H1 (cell line): ENCODE data around the gene MRPS2. TPM values are rescaled to one million over a fixed set of nuclear protein-coding genes. Genes with fewer than 3 reads are reported as not detected.
A peak's percentile ranks its signal among the peaks of the same experiment; 100 is the strongest.
"Not testable (repeated sequence)": the region's sequence is repeated elsewhere in the genome, so short reads cannot be mapped to it uniquely, and the experiment has no call there.

Source experiments
- CTCF ChIA-PET: fragments of 300-600 bp; sonication (Branson Sonifier 250); formaldehyde crosslinking; loops from one replicate; lab custom pipeline; 2021; ENCODE audit not compliant: partially characterized antibody; lab: Charles Lee
- POLR2A ChIA-PET: fragments of 300-600 bp; sonication (Branson Sonifier 250); formaldehyde crosslinking; loops from one replicate; lab custom pipeline; 2021; ENCODE audit warnings: inconsistent platforms; ENCODE audit not compliant: partially characterized antibody; lab: Charles Lee
- DNase-seq, 2 experiments: peaks; one replicate each; pipeline versions ENCODE4 v3.0.0 to v3.0.0-alpha.2; 2010 to 2022; ENCODE audit warnings: low spot score in 2 of 2, low read depth in 1 of 2, mixed read lengths in 1 of 2
- FAIRE-seq: peaks from 2 replicates; lab custom pipeline; 2011; peaks lifted over from hg19 to GRCh38; lab: Jason Lieb, UNC
- H2AFZ ChIP-seq: 2 replicates; pipeline ENCODE4 v1.8.1; 2012; ENCODE audit warnings: low read length, inconsistent platforms
- H2AK5ac ChIP-seq: 2 replicates; pipeline ENCODE4 v1.6.1; 2013; ENCODE audit warnings: low read depth, low read length
- H2BK120ac ChIP-seq: replicated peaks from 2 replicates; pipeline ENCODE3; 2013; ENCODE audit warnings: low read depth, low read length, inconsistent platforms
- H2BK12ac ChIP-seq: 2 replicates; pipeline ENCODE4 v1.6.1; 2013; ENCODE audit warnings: low read depth, low read length
- H2BK15ac ChIP-seq: 2 replicates; pipeline ENCODE4 v1.6.1; 2013; ENCODE audit warnings: low read length
- H2BK20ac ChIP-seq: 2 replicates; pipeline ENCODE4 v1.6.1; 2013; ENCODE audit warnings: low read length
- H2BK5ac ChIP-seq: 2 replicates; pipeline ENCODE4 v1.6.1; 2013; ENCODE audit warnings: low read depth, low read length
- H3K14ac ChIP-seq: 2 replicates; pipeline ENCODE4 v1.6.1; 2013; ENCODE audit warnings: inconsistent platforms; ENCODE audit not compliant: insufficient read length
- H3K18ac ChIP-seq: 2 replicates; pipeline ENCODE4 v1.6.1; 2013; ENCODE audit warnings: low read length; ENCODE audit errors: extremely low read depth
- H3K23ac ChIP-seq: 2 replicates; pipeline ENCODE4 v1.6.1; 2013; ENCODE audit warnings: inconsistent platforms; ENCODE audit not compliant: insufficient read length
- H3K23me2 ChIP-seq: 2 replicates; pipeline ENCODE4 v1.6.1; 2013; ENCODE audit warnings: low read depth, low read length
- H3K27ac ChIP-seq: 2 replicates; pipeline ENCODE4 v1.6.1; 2011; ENCODE audit warnings: low read depth, low read length, inconsistent platforms
- H3K27me3 ChIP-seq, 4 experiments: replicated peaks in 1 of 4; 1 replicate in 1 of 4; 2 replicates in 3 of 4; pipeline versions ENCODE4 v1.6.1 to v1.8.1; 2011 to 2013; ENCODE audit warnings: low read length in 3 of 4, mild to moderate bottlenecking in 3 of 4, inconsistent platforms in 2 of 4, mixed read lengths in 2 of 4, moderate library complexity in 1 of 4; ENCODE audit not compliant: control insufficient read depth in 3 of 4, insufficient read depth in 3 of 4; ENCODE audit errors: extremely low read depth in 1 of 4
- H3K36me3 ChIP-seq, 4 experiments: 2 replicates each; pipeline versions ENCODE4 v1.6.1 to v1.8.1; 2011 to 2013; ENCODE audit warnings: mild to moderate bottlenecking in 4 of 4, low read length in 3 of 4, moderate library complexity in 2 of 4, control low read depth in 1 of 4, inconsistent platforms in 1 of 4; ENCODE audit not compliant: insufficient read depth in 4 of 4, control insufficient read depth in 2 of 4
- H3K4ac ChIP-seq: replicated peaks from 2 replicates; pipeline ENCODE3; 2013; ENCODE audit warnings: low read length, low read depth, mixed read lengths, inconsistent platforms; ENCODE audit not compliant: insufficient read length
- H3K4me1 ChIP-seq, 4 experiments: replicated peaks in 1 of 4; 1 replicate in 1 of 4; 2 replicates in 3 of 4; pipeline versions ENCODE4 v1.6.1 to v1.8.1; 2011 to 2013; ENCODE audit warnings: low read length in 3 of 4, inconsistent platforms in 2 of 4, mixed read lengths in 1 of 4; ENCODE audit not compliant: insufficient read depth in 4 of 4, control insufficient read depth in 3 of 4
- H3K4me2 ChIP-seq, 2 experiments: 2 replicates each; pipeline versions ENCODE4 v1.6.1 to v1.8.1; 2011 to 2013; ENCODE audit warnings: low read depth in 2 of 2, low read length in 2 of 2, control low read depth in 1 of 2, inconsistent platforms in 1 of 2, mild to moderate bottlenecking in 1 of 2; ENCODE audit not compliant: insufficient read depth in 1 of 2
- H3K4me3 ChIP-seq, 4 experiments: fragments of 200-600, 300-600 bp in 1 of 4; sonication (generic), shearing (Covaris generic), sonication (Bioruptor Twin) in 1 of 4; 2 replicates each; pipeline versions ENCODE4 v1.5.1 to v1.8.1; 2011 to 2016; ENCODE audit warnings: low read length in 4 of 4, low read depth in 3 of 4, control low read depth in 2 of 4, inconsistent platforms in 2 of 4, mild to moderate bottlenecking in 2 of 4, mixed read lengths in 1 of 4, moderate library complexity in 1 of 4; ENCODE audit not compliant: insufficient read depth in 2 of 4; ENCODE audit errors: extremely low read depth in 1 of 4
- H3K56ac ChIP-seq: replicated peaks from 2 replicates; pipeline ENCODE3; 2013; ENCODE audit warnings: low read depth, mild to moderate bottlenecking, mixed read lengths, low read length, inconsistent platforms; ENCODE audit not compliant: insufficient read length
- H3K79me1 ChIP-seq: 2 replicates; pipeline ENCODE4 v1.6.1; 2013; ENCODE audit warnings: low read depth, low read length, control low read depth
- H3K79me2 ChIP-seq, 2 experiments: 2 replicates each; pipeline versions ENCODE4 v1.6.1 to v1.8.1; 2012 to 2013; ENCODE audit warnings: low read length in 2 of 2, mild to moderate bottlenecking in 2 of 2, inconsistent platforms in 1 of 2; ENCODE audit not compliant: insufficient read depth in 2 of 2, control insufficient read depth in 1 of 2
- H3K9ac ChIP-seq, 4 experiments: replicated peaks in 1 of 4; 1 replicate in 1 of 4; 2 replicates in 3 of 4; pipeline versions ENCODE4 v1.6.1 to v1.8.1; 2011 to 2013; ENCODE audit warnings: low read depth in 3 of 4, low read length in 3 of 4, control low read depth in 2 of 4, mild to moderate bottlenecking in 2 of 4, moderate library complexity in 2 of 4, inconsistent platforms in 1 of 4; ENCODE audit errors: extremely low read depth in 1 of 4
- H3K9me3 ChIP-seq, 2 experiments: 2 replicates each; pipeline versions ENCODE4 v1.6.1 to v1.8.1; 2012 to 2013; ENCODE audit warnings: mild to moderate bottlenecking in 2 of 2, moderate library complexity in 2 of 2, control low read depth in 1 of 2, inconsistent platforms in 1 of 2, low read depth in 1 of 2, low read length in 1 of 2, mixed read lengths in 1 of 2; ENCODE audit not compliant: insufficient read depth in 2 of 2
- H4K20me1 ChIP-seq, 2 experiments: replicated peaks in 1 of 2; 2 replicates each; pipeline versions ENCODE3 to v1.8.1; 2011 to 2013; ENCODE audit warnings: inconsistent platforms in 2 of 2, low read length in 2 of 2, mild to moderate bottlenecking in 1 of 2; ENCODE audit not compliant: insufficient read depth in 2 of 2, control insufficient read depth in 1 of 2
- H4K5ac ChIP-seq: 2 replicates; pipeline ENCODE4 v1.6.1; 2013; ENCODE audit warnings: low read length, low read depth, mixed read lengths, inconsistent platforms; ENCODE audit not compliant: insufficient read length
- H4K8ac ChIP-seq: 2 replicates; pipeline ENCODE4 v1.8.0; 2013; ENCODE audit warnings: mild to moderate bottlenecking, moderate library complexity, low read length, inconsistent platforms; ENCODE audit not compliant: insufficient read depth; ENCODE audit errors: extremely low read depth
- H4K91ac ChIP-seq: replicated peaks from 2 replicates; pipeline ENCODE3; 2013; ENCODE audit warnings: low read length, mixed read lengths, inconsistent platforms; ENCODE audit not compliant: insufficient read length
- WGBS, 2 experiments: shearing (Covaris generic) in 1 of 2; methylation state at CpG; one replicate each; pipeline versions ENCODE4 v1.1.6 to v1.1.7; 2013 to 2015; ENCODE audit warnings: low lambda C conversion rate in 2 of 2, mixed read lengths in 2 of 2, inconsistent platforms in 1 of 2, low coverage in 1 of 2, missing lambda C conversion rate in 1 of 2; ENCODE audit not compliant: insufficient replicate concordance in 2 of 2, insufficient coverage in 1 of 2, insufficient read length in 1 of 2; ENCODE audit errors: extremely low coverage in 1 of 2, missing lambda C conversion rate in 1 of 2; 5-methylcytosine and 5-hydroxymethylcytosine counted together
- polyA plus RNA-seq, 7 experiments: library from polyadenylated mRNA; depleted of rRNA in 3 of 7; stranded (reverse) in 5 of 7; unstranded in 2 of 7; fragments of >200 nt in 5 of 7; fragments of 200-250 nt in 2 of 7; gene quantifications; 1 replicate in 5 of 7; 2 replicates in 1 of 7; 4 replicates in 1 of 7; pipeline versions ENCODE4 v1.2.1 to v1.2.3, GENCODE V29; 2011 to 2013; ENCODE audit warnings: missing spikeins in 2 of 7, mixed read lengths in 2 of 7
- total RNA-seq: library from RNA; stranded (reverse); fragmentation: NEBNext Ultra II Directional; extraction: Animal tissue kit (Norgen Biotek cat#: 25700); gene quantifications from 2 replicates; pipeline ENCODE4 v1.2.1, GENCODE V29; 2021

The MRPS2 gene
- total and polyA plus RNA-seq, 2 of the 8 experiments (the other 6 are each of a cell fraction or from before 2014, with no cell fraction given), result 78.6 to 476 TPM

- H2BK15ac ChIP-seq, H2BK12ac ChIP-seq, H2BK120ac ChIP-seq, H3K4me3 ChIP-seq, H3K36me3 ChIP-seq, H3K4me1 ChIP-seq, H3K23me2 ChIP-seq, H4K20me1 ChIP-seq, H4K5ac ChIP-seq, H3K14ac ChIP-seq, H3K27ac ChIP-seq, H2BK5ac ChIP-seq, H2AK5ac ChIP-seq, H3K18ac ChIP-seq, H3K56ac ChIP-seq, H3K79me1 ChIP-seq, H3K79me2 ChIP-seq, H4K8ac ChIP-seq, DNase-seq, H3K9me3 ChIP-seq, H2AFZ ChIP-seq, H2BK20ac ChIP-seq, H3K23ac ChIP-seq, H3K4me2 ChIP-seq, H3K4ac ChIP-seq, H3K9ac ChIP-seq, H4K91ac ChIP-seq, H3K27me3 ChIP-seq: not testable (repeated sequence)
- ChIA-PET CTCF (interaction anchor here (0.7 kb wide), 1 partner anchor 10 kb away, joined by 3 read pairs; no protein-coding TSS in a partner anchor), POLR2A (interaction anchor here (0.7 kb wide), 1 partner anchor 312 kb away, joined by 3 read pairs; no protein-coding TSS in a partner anchor)
- 95% methylated on average over 8 of the region's 8 CpGs; no CpG with 5 or more reads in 1 of the 2 experiments for WGBS, 2 experiments
- FAIRE-seq, result peak; percentile 69
Observed at GRCh38 chr9:135543262-135543894, 42.9 kb downstream of the MRPS2 start.
